HCT116 (cell line): ENCODE results near the gene CLC. TPM values are rescaled to one million over a fixed set of nuclear protein-coding genes. Genes with fewer than 3 reads are reported as not detected.

Experiments used
- ATAC-seq: fragments of 200-7000 bp; cut with Tn5 transposase; 2 replicates; pipeline ENCODE4 v1.9.1; 2020; ENCODE audit warnings: mild to moderate bottlenecking, moderate library complexity
- BruUV-seq: library from RNA; stranded (reverse); fragments of 400-500 nt; replicated peaks from 2 replicates; lab custom pipeline; 2021; lab: Mats Ljungman, UMichigan
- CTCF ChIA-PET: fragments of 300-600 bp; sonication (Branson Sonifier 250); formaldehyde crosslinking; loops from one replicate; lab custom pipeline; 2021; ENCODE audit warnings: antibody characterized with exemption; lab: Charles Lee
- POLR2A ChIA-PET: fragments of 300-600, 350-600 bp; sonication (Branson Sonifier 250); formaldehyde crosslinking; loops from one replicate; lab custom pipeline; 2021; ENCODE audit warnings: antibody characterized with exemption; lab: Charles Lee
- RAD21 ChIA-PET, 2 experiments: fragments of 300-600 bp; sonication (Branson Sonifier 250); formaldehyde crosslinking; loops; one replicate each; lab custom pipeline; 2023; ENCODE audit warnings: low total read pairs in 2 of 2; ENCODE audit not compliant: uncharacterized antibody in 2 of 2, unreplicated experiment in 2 of 2, low non-redundant PET in 1 of 2; lab: Charles Lee
- DNase-seq: peaks from one replicate; pipeline ENCODE4 v3.0.0-alpha.2; 2010; ENCODE audit warnings: low read depth, low spot score
- H2AFZ ChIP-seq: fragments of 200-600 bp; shearing (Covaris generic), sonication (generic); 2 replicates; pipeline ENCODE4 v1.6.1; 2017; ENCODE audit warnings: low read depth, mixed run types, mixed read lengths, antibody characterized with exemption, low read length; ENCODE audit not compliant: poor library complexity, severe bottlenecking
- H3K27ac ChIP-seq: 2 replicates; pipeline ENCODE4 v1.5.1; 2012; ENCODE audit warnings: low read depth, low read length
- H3K27me3 ChIP-seq: fragments of 200-600 bp; sonication (generic); 2 replicates; pipeline ENCODE4 v1.6.1; 2016; ENCODE audit warnings: mixed run types, low read length, mixed read lengths; ENCODE audit not compliant: insufficient read depth
- H3K36me3 ChIP-seq, 2 experiments: fragments of 200-500 bp in 1 of 2; fragments of 200-600 bp in 1 of 2; sonication (Bioruptor generic) in 1 of 2; sonication (generic) in 1 of 2; 2 replicates each; pipeline versions ENCODE4 v1.5.1 to v1.6.1; 2014 to 2016; ENCODE audit warnings: low read length in 2 of 2, inconsistent platforms in 1 of 2, mixed read lengths in 1 of 2, mixed run types in 1 of 2; ENCODE audit not compliant: insufficient read depth in 2 of 2, control insufficient read depth in 1 of 2
- H3K4me1 ChIP-seq, 2 experiments: fragments of 200-600 bp in 1 of 2; sonication (generic) in 1 of 2; 2 replicates each; pipeline versions ENCODE4 v1.5.1 to v1.6.1; 2012 to 2017; ENCODE audit warnings: low read length in 2 of 2, inconsistent platforms in 1 of 2, mild to moderate bottlenecking in 1 of 2, mixed read lengths in 1 of 2, mixed run types in 1 of 2, moderate library complexity in 1 of 2; ENCODE audit not compliant: insufficient read depth in 2 of 2, control insufficient read depth in 1 of 2
- H3K4me2 ChIP-seq: fragments of 200-600 bp; sonication (generic); 2 replicates; pipeline ENCODE4 v1.6.1; 2017; ENCODE audit warnings: mixed run types, low read length, mixed read lengths
- H3K4me3 ChIP-seq, 2 experiments: fragments of 200-600 bp in 1 of 2; sonication (generic) in 1 of 2; replicated peaks in 1 of 2; 2 replicates each; pipeline ENCODE4 v1.5.1; 2011 to 2016; ENCODE audit warnings: low read length in 2 of 2, control low read depth in 1 of 2, low read depth in 1 of 2, mild to moderate bottlenecking in 1 of 2, mixed read lengths in 1 of 2, mixed run types in 1 of 2
- H3K79me2 ChIP-seq: fragments of 200-600 bp; sonication (generic); 2 replicates; pipeline ENCODE4 v1.6.1; 2017; ENCODE audit warnings: mild to moderate bottlenecking, mixed run types, low read length, moderate library complexity, mixed read lengths; ENCODE audit not compliant: insufficient read depth
- H3K9ac ChIP-seq: fragments of 200-600 bp; sonication (generic); 2 replicates; pipeline ENCODE4 v1.6.1; 2016; ENCODE audit warnings: low read length, mixed read lengths
- H3K9me2 ChIP-seq: fragments of 200-600 bp; sonication (generic), shearing (Covaris generic); 2 replicates; pipeline ENCODE4 v1.6.1; 2017; ENCODE audit warnings: mixed run types, mild to moderate bottlenecking, moderate library complexity; ENCODE audit not compliant: insufficient read depth
- H3K9me3 ChIP-seq, 2 experiments: fragments of 200-500 bp in 1 of 2; fragments of 200-600 bp in 1 of 2; sonication (Bioruptor generic) in 1 of 2; sonication (generic) in 1 of 2; 2 replicates each; pipeline ENCODE4 v1.6.1; 2014 to 2017; ENCODE audit warnings: low read length in 2 of 2, mixed read lengths in 2 of 2, inconsistent platforms in 1 of 2, low read depth in 1 of 2, mild to moderate bottlenecking in 1 of 2, mixed run types in 1 of 2, moderate library complexity in 1 of 2; ENCODE audit not compliant: control insufficient read depth in 1 of 2, insufficient read depth in 1 of 2
- H4K20me1 ChIP-seq: fragments of 200-600 bp; sonication (generic), shearing (Covaris generic); 2 replicates; pipeline ENCODE4 v1.6.1; 2017; ENCODE audit warnings: mixed run types, mild to moderate bottlenecking, moderate library complexity; ENCODE audit not compliant: insufficient read depth
- CBX3 ChIP-seq: IDR thresholded peaks from 2 replicates; pipeline ENCODE4 v1.6.1; 2012; ENCODE audit warnings: low read depth
- CEBPB ChIP-seq: IDR thresholded peaks from 2 replicates; pipeline ENCODE4 v1.6.1; 2012; ENCODE audit warnings: low read depth
- EGR1 ChIP-seq: IDR thresholded peaks from 2 replicates; pipeline ENCODE4 v1.6.1; 2012; ENCODE audit warnings: low read depth
- ELF1 ChIP-seq: IDR thresholded peaks from 2 replicates; pipeline ENCODE4 v1.6.1; 2012; ENCODE audit warnings: low read depth, borderline replicate concordance
- EZH2 ChIP-seq: fragments of 200-600 bp; sonication (generic); IDR thresholded peaks from 2 replicates; pipeline ENCODE4 v1.6.1; 2017; ENCODE audit warnings: antibody characterized with exemption, mixed run types
- JUND ChIP-seq: IDR thresholded peaks from 2 replicates; pipeline ENCODE4 v1.6.1; 2012
- POLR2A ChIP-seq: IDR thresholded peaks from 2 replicates; pipeline ENCODE4 v1.7.0; 2011; ENCODE audit warnings: borderline replicate concordance; ENCODE audit not compliant: insufficient read depth, insufficient read length; ENCODE audit errors: extremely low read depth
- POLR2AphosphoS5 ChIP-seq: IDR thresholded peaks from 2 replicates; pipeline ENCODE4 v1.6.1; 2011; ENCODE audit warnings: mild to moderate bottlenecking, low read depth, low read length, moderate library complexity
- RAD21 ChIP-seq: IDR thresholded peaks from 2 replicates; pipeline ENCODE4 v1.6.1; 2012; ENCODE audit warnings: low read depth, mild to moderate bottlenecking
- SIN3A ChIP-seq: IDR thresholded peaks from 2 replicates; pipeline ENCODE4 v1.6.1; 2012; ENCODE audit warnings: low read depth
- SP1 ChIP-seq: IDR thresholded peaks from 2 replicates; pipeline ENCODE4 v1.6.1; 2012; ENCODE audit warnings: low read depth
- SRF ChIP-seq: IDR thresholded peaks from 2 replicates; pipeline ENCODE4 v1.6.1; 2012; ENCODE audit warnings: low read depth
- TCF7L2 ChIP-seq: IDR thresholded peaks from 2 replicates; pipeline ENCODE4 v1.7.0; 2011; ENCODE audit warnings: borderline replicate concordance, inconsistent platforms; ENCODE audit not compliant: insufficient read depth, insufficient read length; ENCODE audit errors: extremely low read depth
- YY1 ChIP-seq: IDR thresholded peaks from 2 replicates; pipeline ENCODE4 v1.6.1; 2011; ENCODE audit warnings: low read length, low read depth, moderate library complexity, mild to moderate bottlenecking; ENCODE audit not compliant: insufficient replicate concordance; ENCODE audit errors: extremely low read depth
- ZBTB33 ChIP-seq: IDR thresholded peaks from 2 replicates; pipeline ENCODE4 v1.6.1; 2011; ENCODE audit warnings: mild to moderate bottlenecking, low read length, moderate library complexity; ENCODE audit not compliant: insufficient replicate concordance; ENCODE audit errors: extremely low read depth
- ZNF274 ChIP-seq: fragments of 200-500 bp; sonication (Bioruptor generic); IDR thresholded peaks from 2 replicates; pipeline ENCODE4 v1.6.1; 2014; ENCODE audit warnings: mild to moderate bottlenecking, low read depth, low read length, inconsistent platforms
- intact Hi-C: fragments of 100-400 bp; cut with micrococcal nuclease; formaldehyde crosslinking; loops from 2 replicates; pipeline ENCODE4 v1.10.0; 2022
- total RNA-seq: library from RNA; stranded (reverse); gene quantifications from one replicate; pipeline ENCODE4 v1.2.1, GENCODE V29; 2021; ENCODE audit not compliant: unreplicated experiment
- TF ChIP-seq, protein P1 (sequence below), 3 experiments: fragments of 200-600 bp in 1 of 3; sonication (generic) in 1 of 3; IDR thresholded peaks in 2 of 3; conservative IDR thresholded peaks in 1 of 3; 2 replicates each; pipeline ENCODE4 v1.5.1; 2012 to 2017; ENCODE audit warnings: low read depth in 2 of 3, low read length in 2 of 3, antibody characterized with exemption in 1 of 3, borderline replicate concordance in 1 of 3, control low read depth in 1 of 3, mild to moderate bottlenecking in 1 of 3, mixed read lengths in 1 of 3, mixed run types in 1 of 3, moderate library complexity in 1 of 3; ENCODE audit not compliant: insufficient read depth in 1 of 3

The CLC gene
- total RNA-seq, 1 experiment from 2014 or later = not detected

- Histone ChIP-seq H3K27me3 (peaks cover 93% of the 10 kb centered on the region), H3K79me2 (no peaks in the 10 kb centered on the region), H3K9ac (no peak overlapping the region), H3K4me2 (no peak overlapping the region), H3K4me1 (no peaks in the 10 kb centered on the region), H3K36me3 (no peaks in the 10 kb centered on the region), H2AFZ (no peak overlapping the region), H3K9me3 (no peaks in the 10 kb centered on the region), H3K9me2 (no peaks in the 10 kb centered on the region), H3K27ac (no peak overlapping the region), H3K4me3 (no peak overlapping the region), H4K20me1 (no peaks in the 10 kb centered on the region)
- ChIA-PET RAD21 (interaction anchor here in 1 of 2 experiments (0.6 kb wide), 1 partner anchor 71 kb away, joined by 5 read pairs; no protein-coding TSS in a partner anchor), POLR2A (no interaction called here), CTCF (no interaction called here)
- intact Hi-C loops = no loop called here
- no TSS peak for BruUV-seq
- TF ChIP-seq TCF7L2 (no peak), ELF1 (no peak), CEBPB (no peak), SP1 (no peak), CBX3 (no peak), POLR2A (no peak), ZBTB33 (no peak), YY1 (no peak), EGR1 (no peak), SIN3A (no peak), ZNF274 (no peak), SRF (no peak), JUND (no peak), POLR2AphosphoS5 (no peak), EZH2 (no peak), RAD21 (no peak)
- TF ChIP-seq, protein P1, sequence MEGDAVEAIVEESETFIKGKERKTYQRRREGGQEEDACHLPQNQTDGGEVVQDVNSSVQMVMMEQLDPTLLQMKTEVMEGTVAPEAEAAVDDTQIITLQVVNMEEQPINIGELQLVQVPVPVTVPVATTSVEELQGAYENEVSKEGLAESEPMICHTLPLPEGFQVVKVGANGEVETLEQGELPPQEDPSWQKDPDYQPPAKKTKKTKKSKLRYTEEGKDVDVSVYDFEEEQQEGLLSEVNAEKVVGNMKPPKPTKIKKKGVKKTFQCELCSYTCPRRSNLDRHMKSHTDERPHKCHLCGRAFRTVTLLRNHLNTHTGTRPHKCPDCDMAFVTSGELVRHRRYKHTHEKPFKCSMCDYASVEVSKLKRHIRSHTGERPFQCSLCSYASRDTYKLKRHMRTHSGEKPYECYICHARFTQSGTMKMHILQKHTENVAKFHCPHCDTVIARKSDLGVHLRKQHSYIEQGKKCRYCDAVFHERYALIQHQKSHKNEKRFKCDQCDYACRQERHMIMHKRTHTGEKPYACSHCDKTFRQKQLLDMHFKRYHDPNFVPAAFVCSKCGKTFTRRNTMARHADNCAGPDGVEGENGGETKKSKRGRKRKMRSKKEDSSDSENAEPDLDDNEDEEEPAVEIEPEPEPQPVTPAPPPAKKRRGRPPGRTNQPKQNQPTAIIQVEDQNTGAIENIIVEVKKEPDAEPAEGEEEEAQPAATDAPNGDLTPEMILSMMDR (IDR thresholded peaks at IDR 0.05 in 2 of 3, conservative IDR thresholded peaks at IDR 0.05 in 1 of 3; ENCODE audit: borderline replicate concordance in 1 of 3, insufficient read depth in 1 of 3, low read depth in 2 of 3, low read length in 2 of 3) = no peak
- ATAC-seq = no peak
- DNase-seq = no peak
Observed at GRCh38 chr19:39695759-39696158, 42.1 kb downstream of the CLC start.
